Activated CD4-positive, alpha-beta T cell treated with anti-CD3 and anti-CD28 coated beads, Interleukin-2, amount 10 ng/mL, durations not matched to agents 7 days and 5 days (primary cell): ENCODE data around the gene REN. TPM values are rescaled to one million over a fixed set of nuclear protein-coding genes. Genes with fewer than 3 reads are reported as not detected.

Experiments used
- CTCF ChIA-PET: fragments of 350-600 bp; sonication (Branson Sonifier 250); formaldehyde crosslinking; loops from one replicate; lab custom pipeline; 2021; ENCODE audit warnings: antibody characterized with exemption; lab: Charles Lee
- POLR2A ChIA-PET: fragments of 350-600 bp; sonication (Branson Sonifier 250); formaldehyde crosslinking; loops from one replicate; lab custom pipeline; 2021; ENCODE audit warnings: antibody characterized with exemption; lab: Charles Lee
- DNase-seq: peaks from one replicate; pipeline ENCODE4 v3.0.0-alpha.2; 2020
- H3K27ac Mint-ChIP-seq: one replicate; pipeline ENCODE4 v1.8.0; 2021; ENCODE audit warnings: mild to moderate bottlenecking, moderate library complexity, mixed read lengths
- H3K27me3 Mint-ChIP-seq: one replicate; pipeline ENCODE4 v1.8.0; 2021; ENCODE audit warnings: mixed read lengths
- H3K36me3 Mint-ChIP-seq: one replicate; pipeline ENCODE4 v1.8.0; 2021; ENCODE audit warnings: low read depth, mixed read lengths
- H3K4me1 Mint-ChIP-seq: one replicate; pipeline ENCODE4 v1.8.0; 2021; ENCODE audit warnings: mixed read lengths
- H3K4me3 Mint-ChIP-seq: one replicate; pipeline ENCODE4 v1.8.0; 2021; ENCODE audit warnings: mild to moderate bottlenecking, moderate library complexity, mixed read lengths
- H3K9me3 Mint-ChIP-seq: one replicate; pipeline ENCODE4 v1.8.0; 2021; ENCODE audit warnings: mixed read lengths
- total RNA-seq, 2 experiments: library from RNA; stranded (reverse); gene quantifications; one replicate each; pipeline ENCODE4 v1.2.3, GENCODE V29; 2021

Gene REN
- total RNA-seq, 2 experiments from 2014 or later: not detected

- Mint-ChIP-seq H3K4me1 (no peaks in the 10 kb centered on the region), H3K36me3 (no peaks in the 10 kb centered on the region), H3K9me3 (no peaks in the 10 kb centered on the region), H3K4me3 (no peak overlapping the region), H3K27me3 (peaks cover 5% of the 10 kb centered on the region), H3K27ac (no peak overlapping the region)
- no peak for DNase-seq
- ChIA-PET POLR2A (no interaction called here), CTCF (no interaction called here)
These were observed 15.0 kb upstream of the REN start for GRCh38 chr1:204181116-204181515.

GRCh38 chr1:204180133-204180532 lies 14.0 kb upstream of the REN start:
- Mint-ChIP-seq H3K27ac (no peak overlapping the region), H3K4me3 (no peak overlapping the region), H3K9me3 (no peaks in the 10 kb centered on the region), H3K4me1 (no peaks in the 10 kb centered on the region), H3K36me3 (no peaks in the 10 kb centered on the region), H3K27me3 (peaks cover 5% of the 10 kb centered on the region)
- ChIA-PET CTCF (interaction anchor here (1.0 kb wide), 1 partner anchor 11 kb away, joined by 4 read pairs; no protein-coding TSS in a partner anchor), POLR2A (no interaction called here)
- no peak for DNase-seq

GRCh38 chr1:204178487-204179281 lies 12.5 kb upstream of the REN start:
- Mint-ChIP-seq H3K27me3 (peaks cover 3% of the 10 kb centered on the region), H3K36me3 (no peaks in the 10 kb centered on the region), H3K4me3 (no peak overlapping the region), H3K4me1 (no peaks in the 10 kb centered on the region), H3K9me3 (peaks cover 1% of the 10 kb centered on the region), H3K27ac (no peak overlapping the region)
- CTCF ChIA-PET: interaction anchor here (0.6 to 1.3 kb wide), 2 partner anchors 17 to 316 kb away, joined by 3 read pairs; partner anchors contain the start of gene KISS1
- no peak for DNase-seq
- POLR2A ChIA-PET: no interaction called here

GRCh38 chr1:204177133-204177532 lies 11.0 kb upstream of the REN start:
- Mint-ChIP-seq H3K27ac (no peak overlapping the region), H3K9me3 (peaks cover 2% of the 10 kb centered on the region), H3K36me3 (no peaks in the 10 kb centered on the region), H3K4me3 (no peak overlapping the region), H3K4me1 (no peaks in the 10 kb centered on the region), H3K27me3 (peaks cover 3% of the 10 kb centered on the region)
- DNase-seq: no peak
- POLR2A ChIA-PET: no interaction called here
- CTCF ChIA-PET: interaction anchor here (1.3 kb wide), 1 partner anchor 19 kb away, joined by 3 read pairs; the partner anchor contains the start of gene KISS1

- no peaks in the 10 kb centered on the region for H3K36me3 Mint-ChIP-seq
- H3K27me3 Mint-ChIP-seq: peaks cover 3% of the 10 kb centered on the region
- POLR2A ChIA-PET: no interaction called here
- H3K4me3 Mint-ChIP-seq: no peak overlapping the region
- CTCF ChIA-PET: interaction anchor here (1.4 kb wide), 1 partner anchor 13 kb away, joined by 4 read pairs; no protein-coding TSS in a partner anchor
- no peak for DNase-seq
- no peak overlapping the region for H3K27ac Mint-ChIP-seq
- H3K9me3 Mint-ChIP-seq: peaks cover 6% of the 10 kb centered on the region
- H3K4me1 Mint-ChIP-seq: no peaks in the 10 kb centered on the region
These were observed 9.9 kb upstream of the REN start for GRCh38 chr1:204176049-204176448.

GRCh38 chr1:204174958-204175357 lies 8.8 kb upstream of the REN start:
- Mint-ChIP-seq H3K36me3 (no peaks in the 10 kb centered on the region), H3K27ac (no peak overlapping the region), H3K27me3 (peaks cover 2% of the 10 kb centered on the region), H3K4me1 (no peaks in the 10 kb centered on the region), H3K4me3 (no peak overlapping the region), H3K9me3 (peaks cover 17% of the 10 kb centered on the region)
- CTCF ChIA-PET: interaction anchor here (1.4 kb wide), 1 partner anchor 12 kb away, joined by 4 read pairs; no protein-coding TSS in a partner anchor
- DNase-seq: no peak
- POLR2A ChIA-PET: no interaction called here

GRCh38 chr1:204172404-204173029 lies 6.4 kb upstream of the REN start:
- DNase-seq: no peak
- peaks cover 32% of the 10 kb centered on the region for H3K9me3 Mint-ChIP-seq
- peaks cover 1% of the 10 kb centered on the region for H3K36me3 Mint-ChIP-seq
- CTCF ChIA-PET: interaction anchor here (1.2 kb wide), 2 partner anchors 191 to 226 kb away, joined by 3 read pairs; no protein-coding TSS in a partner anchor
- H3K27ac Mint-ChIP-seq: no peak overlapping the region
- no peak overlapping the region for H3K4me3 Mint-ChIP-seq
- POLR2A ChIA-PET: no interaction called here
- H3K4me1 Mint-ChIP-seq: no peaks in the 10 kb centered on the region
- H3K27me3 Mint-ChIP-seq: peaks cover 2% of the 10 kb centered on the region

- Mint-ChIP-seq H3K36me3 (peaks cover 1% of the 10 kb centered on the region), H3K27me3 (peaks cover 2% of the 10 kb centered on the region), H3K4me3 (no peak overlapping the region), H3K4me1 (no peaks in the 10 kb centered on the region), H3K27ac (no peak overlapping the region), H3K9me3 (peaks cover 35% of the 10 kb centered on the region)
- POLR2A ChIA-PET: no interaction called here
- CTCF ChIA-PET: interaction anchor here (0.6 to 1.2 kb wide), 3 partner anchors 191 to 1023 kb away, joined by 3 read pairs; no protein-coding TSS in a partner anchor
- DNase-seq: no peak
These were observed 5.6 kb upstream of the REN start for GRCh38 chr1:204171751-204172178.

- H3K27ac Mint-ChIP-seq: no peak overlapping the region
- H3K9me3 Mint-ChIP-seq: peaks cover 35% of the 10 kb centered on the region
- H3K36me3 Mint-ChIP-seq: peaks cover 1% of the 10 kb centered on the region
- ChIA-PET POLR2A (no interaction called here), CTCF (interaction anchor here (1.2 kb wide), 1 partner anchor 193 kb away, joined by 4 read pairs; no protein-coding TSS in a partner anchor)
- no peaks in the 10 kb centered on the region for H3K4me1 Mint-ChIP-seq
- no peak for DNase-seq
- peaks cover 2% of the 10 kb centered on the region for H3K27me3 Mint-ChIP-seq
- no peak overlapping the region for H3K4me3 Mint-ChIP-seq
These were observed 4.5 kb upstream of the REN start for GRCh38 chr1:204170494-204171155.

- ChIA-PET POLR2A (no interaction called here), CTCF (interaction anchor here (0.8 to 1.5 kb wide), 4 partner anchors 20 to 229 kb away, joined by 3 read pairs; no protein-coding TSS in a partner anchor)
- H3K4me1 Mint-ChIP-seq: no peaks in the 10 kb centered on the region
- peaks cover 2% of the 10 kb centered on the region for H3K27me3 Mint-ChIP-seq
- no peak overlapping the region for H3K4me3 Mint-ChIP-seq
- no peak overlapping the region for H3K27ac Mint-ChIP-seq
- H3K36me3 Mint-ChIP-seq: peaks cover 1% of the 10 kb centered on the region
- no peak for DNase-seq
- peaks cover 35% of the 10 kb centered on the region for H3K9me3 Mint-ChIP-seq
These were observed 3.7 kb upstream of the REN start for GRCh38 chr1:204169858-204170257.

GRCh38 chr1:204167730-204168129 lies 1.6 kb upstream of the REN start:
- Mint-ChIP-seq H3K4me1 (no peaks in the 10 kb centered on the region), H3K27ac (no peak overlapping the region), H3K4me3 (no peak overlapping the region), H3K9me3 (peaks cover 33% of the 10 kb centered on the region), H3K27me3 (no peaks in the 10 kb centered on the region), H3K36me3 (peaks cover 1% of the 10 kb centered on the region)
- CTCF ChIA-PET: interaction anchor here (0.7 kb wide), 1 partner anchor 195 kb away, joined by 3 read pairs; no protein-coding TSS in a partner anchor
- POLR2A ChIA-PET: no interaction called here
- no peak for DNase-seq

GRCh38 chr1:204162494-204163074 lies 3.6 kb downstream of the REN start:
- ChIA-PET POLR2A (no interaction called here), CTCF (interaction anchor here (0.7 to 2.6 kb wide), 14 partner anchors 8 to 636 kb away, joined by 3 to 11 read pairs (median 3); partner anchors contain the start of gene ETNK2)
- H3K27me3 Mint-ChIP-seq: no peaks in the 10 kb centered on the region
- H3K4me1 Mint-ChIP-seq: no peaks in the 10 kb centered on the region
- no peaks in the 10 kb centered on the region for H3K36me3 Mint-ChIP-seq
- H3K9me3 Mint-ChIP-seq: peaks cover 3% of the 10 kb centered on the region
- peak; percentile 75 for DNase-seq
- no peak overlapping the region for H3K4me3 Mint-ChIP-seq
- H3K27ac Mint-ChIP-seq: peak overlapping the region; percentile 43
